Measurements from ENCODE around the gene HORMAD2.
"Not testable (repeated sequence)": the region's sequence is repeated elsewhere in the genome, so short reads cannot be mapped to it uniquely, and the experiment has no call there.

The HORMAD2 gene

DNA sequence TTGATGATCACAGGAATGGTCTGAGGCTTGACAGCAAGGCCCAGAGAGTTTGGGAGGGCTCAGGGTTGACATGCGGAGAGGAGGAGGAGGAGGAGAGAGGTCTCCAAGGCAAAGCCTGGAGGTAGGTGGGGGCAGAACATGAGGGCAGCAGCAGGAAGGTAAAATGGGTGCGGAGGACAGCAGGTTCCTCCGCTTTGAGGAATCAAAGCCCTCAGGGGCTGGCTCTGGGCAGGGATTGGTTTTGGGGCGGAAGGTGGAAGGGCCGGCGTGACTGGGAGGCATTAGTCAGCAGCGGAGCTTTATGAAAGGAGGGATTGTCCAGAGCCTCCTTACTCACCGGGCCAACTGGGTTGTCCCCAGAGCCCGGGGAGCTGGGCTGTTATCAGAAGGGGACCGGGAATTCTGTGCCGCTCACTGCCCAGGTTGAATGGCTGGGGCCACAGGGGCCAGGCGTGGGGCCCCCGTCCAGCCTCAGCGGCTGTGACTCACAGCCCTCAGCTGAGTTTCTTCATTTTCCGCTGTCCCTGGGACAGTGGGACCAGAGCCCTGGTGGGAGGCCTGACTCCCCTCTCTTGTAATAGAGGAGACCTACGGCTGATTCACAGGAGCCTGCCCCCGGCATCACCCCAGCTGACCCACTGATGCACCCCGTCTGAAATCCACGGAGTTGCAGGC is 130.1 kb downstream of the HORMAD2 start:
- DNase-seq (ENCODE audit: low read depth), result peak; percentile 58

DNA sequence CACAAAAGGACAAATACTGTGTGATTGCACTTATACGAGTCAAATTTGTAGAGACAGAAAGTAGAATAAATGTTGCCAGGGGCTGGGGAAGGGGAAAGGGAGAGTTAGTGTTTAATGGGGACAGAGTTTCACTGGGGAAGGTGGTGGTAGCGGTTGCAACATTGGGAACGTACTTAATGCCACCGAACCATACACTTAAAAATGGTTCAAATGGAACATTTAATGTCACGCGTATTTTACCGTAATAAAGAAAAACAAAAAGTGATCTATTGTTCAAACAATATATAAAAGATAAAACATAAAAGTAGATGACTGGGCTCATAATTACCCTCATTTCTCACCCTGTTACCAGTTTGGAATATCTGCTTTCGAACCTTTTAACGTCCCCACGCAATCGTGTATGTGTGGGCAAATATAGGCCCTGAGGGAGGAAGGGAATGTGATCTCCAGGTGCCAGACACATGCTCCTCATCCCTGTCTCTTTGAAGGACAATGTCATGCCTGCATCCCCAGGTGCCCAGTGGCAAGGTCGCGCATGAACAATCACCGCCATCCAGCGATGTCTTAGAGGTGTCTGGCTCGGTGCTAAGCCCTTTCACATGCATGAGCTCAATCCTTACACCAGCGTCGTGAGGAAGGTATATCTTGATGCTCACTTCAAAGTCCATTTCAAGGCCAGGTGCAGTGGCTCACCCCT is 131.0 kb downstream of the HORMAD2 start:
- DNase-seq (ENCODE audit: low read depth), result no peak

DNA sequence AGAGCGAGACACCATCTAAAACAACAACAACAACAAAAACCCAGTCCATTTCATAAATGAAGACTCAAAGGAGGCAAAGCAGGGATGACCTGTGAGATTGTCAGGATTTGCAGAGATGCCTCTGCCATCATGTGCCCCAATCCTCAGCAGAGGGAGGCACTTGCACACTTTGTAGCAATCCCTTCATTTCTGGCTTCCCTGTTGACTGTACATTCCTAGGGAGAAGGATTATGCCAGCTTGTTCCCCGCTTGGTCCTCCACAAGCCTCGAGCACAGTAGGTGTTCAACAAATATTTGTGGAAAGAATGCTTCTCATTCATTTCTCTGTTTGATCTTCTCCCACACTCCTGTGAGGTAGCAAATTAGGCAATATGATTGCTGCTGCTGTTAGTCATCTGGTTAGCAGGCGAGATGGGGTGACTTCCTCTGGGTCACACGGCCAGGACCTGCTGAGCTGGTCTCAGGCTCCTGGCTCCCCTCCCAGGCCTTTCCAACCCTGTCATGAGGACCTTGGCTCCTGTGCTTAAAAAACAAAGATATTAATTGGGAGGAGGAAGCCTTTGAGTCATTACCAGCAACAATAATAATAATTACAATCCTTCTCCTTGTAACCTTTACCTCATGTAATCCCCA is 132.2 kb downstream of the HORMAD2 start:
- DNase-seq (ENCODE audit: low read depth), result peak; percentile 84

DNA sequence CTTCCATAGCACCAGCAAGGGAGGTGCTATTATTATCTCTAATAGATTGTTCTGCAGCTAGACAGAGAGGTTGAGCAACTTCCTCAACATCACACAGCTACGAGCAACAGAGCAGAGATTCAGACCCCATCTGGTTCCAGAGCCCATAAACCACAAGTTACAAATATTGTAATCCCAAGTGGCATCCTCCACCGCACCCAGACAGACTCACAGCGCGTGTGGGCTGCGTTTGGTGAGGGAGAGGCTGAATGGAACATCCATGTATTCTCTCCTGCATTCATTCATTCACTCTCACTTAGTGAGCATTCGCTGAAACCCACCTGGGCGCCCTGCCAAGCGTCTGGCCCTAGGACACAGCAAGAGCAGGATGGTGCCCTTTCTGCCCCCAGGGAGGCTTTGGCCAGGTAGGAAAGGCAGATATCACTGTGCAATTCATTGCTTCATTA is 132.8 kb downstream of the HORMAD2 start:
- peak; percentile 50 for DNase-seq (ENCODE audit: low read depth)

GRCh38 chr22:30214703-30215407 is 134.6 kb downstream of the HORMAD2 start:
- no peak for DNase-seq (ENCODE audit: low read depth)

DNA sequence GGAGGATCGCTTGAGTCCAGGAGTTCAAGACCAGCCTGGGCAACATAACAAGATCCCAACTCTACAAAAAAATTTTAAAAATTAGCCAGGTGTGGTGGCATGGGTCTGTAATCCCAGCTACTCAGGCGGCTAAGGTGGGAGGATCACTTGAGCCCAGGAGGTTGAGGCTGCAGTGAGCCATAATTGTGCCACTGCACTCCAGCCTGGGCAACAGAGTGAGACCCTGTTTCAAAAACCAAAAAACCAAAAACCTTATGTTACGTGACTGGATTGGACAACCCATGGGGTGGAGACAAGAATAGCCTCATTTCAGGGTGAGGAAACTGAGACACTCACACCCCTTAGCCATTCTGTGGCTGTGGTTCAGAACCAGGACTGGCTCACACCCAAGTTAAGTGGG is 136.0 kb downstream of the HORMAD2 start:
- not testable (repeated sequence) for DNase-seq (ENCODE audit: low read depth)

DNA sequence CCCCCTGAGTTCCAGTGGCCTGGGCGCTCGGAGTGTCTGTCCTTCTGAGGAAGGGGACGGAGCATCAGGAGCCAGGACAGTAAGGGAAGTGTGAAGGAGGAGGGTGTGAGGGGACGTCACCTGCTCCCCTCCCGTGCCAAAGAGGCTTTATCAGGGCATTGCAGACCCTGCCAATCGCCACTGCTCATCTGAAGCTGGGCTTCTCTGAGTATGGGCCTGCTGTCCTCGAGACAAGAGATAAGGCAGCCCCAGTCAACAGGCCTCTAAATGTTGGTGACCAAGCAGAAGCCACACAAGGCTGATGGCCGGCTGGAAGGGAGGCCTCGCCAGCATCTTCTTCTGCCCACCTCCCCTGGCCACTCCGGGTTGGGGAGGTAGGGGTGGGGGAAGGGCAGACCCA is 136.4 kb downstream of the HORMAD2 start:
- DNase-seq (ENCODE audit: low read depth), result no peak

- no peak for DNase-seq (ENCODE audit: low read depth)
Observed at GRCh38 chr22:30217698-30218560, 137.7 kb downstream of the HORMAD2 start.

DNA sequence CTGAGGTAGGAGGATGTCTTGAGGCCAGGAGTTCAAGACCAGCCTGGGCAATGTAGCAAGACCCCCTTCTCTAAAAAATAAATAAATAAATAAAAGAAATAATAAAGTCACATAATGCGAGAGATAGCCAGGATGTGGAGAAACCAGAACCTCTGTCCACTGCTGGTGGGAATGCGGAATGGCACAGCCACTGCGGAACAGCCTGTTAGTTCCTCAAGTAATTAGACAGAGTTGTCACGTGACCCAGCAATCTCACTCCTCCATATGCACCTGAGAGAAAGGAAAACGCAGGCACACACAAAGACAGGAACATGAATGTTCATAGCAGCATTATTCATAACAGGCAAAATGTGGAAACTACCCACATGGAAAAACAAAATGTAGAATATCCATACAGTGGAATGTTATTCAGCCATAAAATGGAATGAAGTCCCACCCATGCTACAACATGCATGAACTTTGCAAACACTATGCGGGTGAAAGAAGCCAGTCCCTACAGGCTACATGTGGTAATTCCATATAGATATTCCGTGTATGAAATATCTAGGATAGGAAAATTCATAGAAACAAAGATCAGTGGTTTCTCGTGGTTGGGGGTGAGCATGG is 138.9 kb downstream of the HORMAD2 start:
- no peak for DNase-seq (ENCODE audit: low read depth)

- no peak for DNase-seq (ENCODE audit: low read depth)
Observed at GRCh38 chr22:30219668-30220278, 139.5 kb downstream of the HORMAD2 start.

DNA sequence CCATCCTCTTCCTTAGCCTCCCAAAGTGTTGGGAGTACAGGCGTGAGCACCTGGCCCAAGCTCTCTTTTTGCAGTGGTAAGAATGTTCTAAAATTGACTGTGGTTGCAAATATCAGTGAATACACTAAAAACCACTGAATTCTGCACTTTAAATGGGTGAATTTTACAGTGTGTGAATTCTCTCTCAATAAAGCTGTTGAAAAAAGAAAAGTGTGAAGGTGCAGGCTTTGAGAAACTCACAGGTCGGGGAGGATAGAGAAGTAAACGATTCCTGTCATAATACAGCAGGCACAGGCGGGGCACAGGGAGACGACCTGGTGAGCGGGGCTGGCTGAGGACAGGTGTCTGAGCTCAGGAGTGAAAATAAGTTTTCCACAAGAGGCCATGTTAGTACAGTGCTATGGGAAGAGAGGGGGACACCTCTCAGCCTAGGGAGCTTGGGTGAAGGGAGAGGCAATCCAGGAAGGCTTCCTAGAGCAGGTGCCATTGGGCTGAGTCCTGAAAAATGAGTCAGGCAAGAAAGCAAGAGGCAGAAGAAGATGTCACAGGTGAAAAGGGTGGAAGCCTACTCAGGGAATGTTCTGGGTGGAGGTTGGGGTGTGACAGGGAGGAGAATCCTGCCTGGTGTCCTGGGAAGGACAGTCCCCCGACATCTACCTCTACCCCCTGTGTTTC is 140.2 kb downstream of the HORMAD2 start:
- DNase-seq (ENCODE audit: low read depth), result no peak

DNA sequence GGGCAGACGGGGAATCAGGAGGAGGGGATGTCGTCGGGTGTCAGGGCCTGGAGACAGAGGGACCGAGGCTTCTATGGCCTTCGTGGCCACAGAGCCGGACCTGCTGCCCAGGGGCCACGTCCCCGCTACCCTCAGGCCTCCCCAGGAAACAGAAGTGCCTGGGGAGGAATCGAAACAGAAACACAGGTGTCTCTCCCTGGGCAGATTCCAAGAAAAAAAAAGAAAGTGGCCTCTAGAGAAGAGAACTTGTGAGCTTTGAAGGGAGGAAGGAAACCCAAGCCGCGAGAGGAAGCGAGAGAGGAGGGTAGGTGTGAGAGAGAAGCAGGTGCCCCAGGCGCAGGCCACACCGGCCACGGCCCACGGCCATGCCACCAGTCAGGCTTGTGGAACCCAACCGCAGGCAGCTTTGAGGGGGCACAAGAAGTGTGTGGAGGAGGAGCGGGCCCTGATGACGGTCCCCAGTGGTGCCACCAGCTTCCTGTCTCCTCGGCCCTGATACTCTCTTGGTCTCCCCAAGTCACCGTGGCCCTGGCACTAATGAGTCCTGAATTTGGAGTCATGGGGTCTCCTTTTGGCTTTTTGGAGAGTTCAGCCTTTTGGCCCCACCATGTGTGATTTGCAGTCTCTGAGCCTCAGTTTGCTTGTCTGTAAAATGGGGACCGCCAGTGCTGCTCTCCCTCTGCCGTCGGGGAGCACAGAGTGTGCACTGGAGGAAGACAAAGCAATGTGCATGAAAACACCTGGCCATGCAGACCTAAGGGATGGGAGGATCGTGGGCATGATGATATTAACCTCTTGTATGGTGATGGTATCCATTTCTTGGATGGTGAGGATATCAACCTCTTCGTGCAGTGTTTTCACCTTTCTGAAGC is 141.1 kb downstream of the HORMAD2 start:
- DNase-seq (ENCODE audit: low read depth), result no peak

DNA sequence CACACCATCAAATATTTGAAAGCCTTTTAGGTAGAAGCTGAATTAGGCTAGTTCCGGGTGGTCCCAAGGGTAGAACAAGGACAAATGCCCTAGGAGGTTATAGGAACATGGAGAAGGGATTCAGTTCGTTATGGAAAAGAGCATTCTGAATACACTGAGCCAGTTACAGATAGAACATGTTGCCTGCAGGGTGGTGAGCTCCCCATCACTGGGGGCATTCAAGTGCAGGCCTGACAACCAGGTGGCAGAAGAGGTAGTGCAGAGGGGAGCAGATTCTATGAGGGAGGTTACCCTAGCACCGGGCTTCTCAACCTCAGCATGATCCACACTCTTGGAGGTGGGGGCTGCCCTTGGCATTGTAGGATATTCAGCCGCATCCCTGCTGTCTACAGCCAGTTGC is 142.1 kb downstream of the HORMAD2 start:
- no peak for DNase-seq (ENCODE audit: low read depth)

DNA sequence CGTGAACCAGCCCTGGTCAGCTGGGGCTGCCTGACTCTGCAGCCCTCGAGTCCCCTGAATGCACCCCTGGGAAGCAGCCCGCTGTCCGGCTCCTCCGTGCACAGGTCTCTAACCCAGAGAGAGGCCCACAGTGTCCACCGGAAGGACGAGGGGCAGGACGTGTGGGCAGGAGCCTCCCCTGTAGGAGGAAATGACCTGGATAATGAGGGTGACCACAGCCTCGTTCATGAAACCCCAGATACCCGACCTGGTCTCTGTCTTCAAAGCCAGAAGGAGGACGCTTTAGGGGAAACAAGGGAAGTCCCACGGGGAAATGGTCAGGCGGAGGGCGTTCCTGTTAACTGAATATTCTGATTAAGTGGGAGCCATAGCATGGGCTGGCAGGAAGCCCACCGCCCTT is 143.0 kb downstream of the HORMAD2 start:
- no peak for DNase-seq (ENCODE audit: low read depth)

DNA sequence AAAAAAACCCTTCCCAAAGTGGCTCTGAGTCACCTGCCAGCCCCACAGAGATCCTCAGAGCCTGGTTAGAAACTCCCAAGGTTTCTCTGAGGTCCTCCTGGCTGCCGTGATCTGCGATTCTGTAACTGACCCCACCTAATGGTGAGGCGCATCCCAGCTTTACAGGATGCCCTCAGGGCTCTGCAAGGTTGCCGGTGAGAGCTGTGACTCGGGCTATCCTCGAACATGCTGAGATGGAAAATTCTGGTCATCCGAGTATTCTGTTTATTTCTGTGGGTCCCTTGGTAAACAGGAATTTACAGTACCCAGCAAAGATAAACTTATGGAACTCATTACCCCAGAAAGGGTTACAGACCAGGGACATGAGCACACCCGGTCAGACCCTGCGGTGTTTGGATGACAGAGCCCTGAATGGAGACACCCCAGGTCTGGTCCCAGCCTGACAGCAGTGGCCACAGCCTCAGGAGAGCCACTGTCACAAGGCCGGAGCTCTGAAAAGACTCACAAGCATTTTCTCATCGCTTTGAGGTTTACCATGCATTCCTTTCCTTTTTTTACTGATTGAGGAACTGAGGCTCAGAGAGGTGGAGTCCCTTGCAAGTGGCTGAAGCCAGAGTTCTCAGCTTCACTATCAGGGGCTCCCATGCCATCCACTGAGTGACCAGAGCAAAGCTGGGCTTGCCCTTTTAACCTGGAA is 144.0 kb downstream of the HORMAD2 start:
- no peak for DNase-seq (ENCODE audit: low read depth)

DNA sequence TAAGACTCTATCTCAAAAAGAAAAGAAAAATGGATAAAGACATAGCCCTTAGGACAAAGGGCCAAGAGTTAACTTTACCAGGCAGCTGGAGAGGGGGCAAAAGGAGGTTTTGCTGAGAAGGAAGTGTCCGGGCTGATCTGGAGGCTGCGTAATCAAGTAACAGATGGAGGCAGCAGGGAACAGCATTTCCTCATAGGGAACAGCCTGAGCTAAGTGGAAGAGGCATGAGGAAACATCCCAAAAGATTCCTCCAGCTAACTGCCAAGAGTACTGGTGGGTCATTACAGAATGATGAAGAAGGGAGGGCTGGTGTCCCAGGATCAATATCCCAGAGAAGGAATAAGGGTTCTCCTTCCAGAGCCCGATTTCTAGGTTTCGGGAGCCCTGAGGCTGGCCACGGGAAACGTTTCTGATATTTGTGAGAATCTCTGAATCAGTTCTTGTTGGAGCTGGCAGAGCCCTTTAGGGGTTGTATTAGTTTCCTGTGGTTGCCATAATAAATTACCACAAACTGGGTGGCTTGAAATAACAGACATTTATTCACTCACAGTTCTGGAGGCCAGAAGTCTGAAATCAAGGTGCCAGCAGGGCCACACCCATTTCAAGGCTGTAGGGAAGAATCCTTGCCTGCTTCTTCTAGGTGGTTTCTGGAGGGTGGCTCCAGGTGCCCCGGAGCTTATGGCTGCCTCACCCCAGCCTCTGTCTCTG is 145.1 kb downstream of the HORMAD2 start:
- DNase-seq (ENCODE audit: low read depth), result no peak

GRCh38 chr22:30226192-30226832 is 146.0 kb downstream of the HORMAD2 start:
- DNase-seq (ENCODE audit: low read depth), result no peak

Measured in non-pigmented ciliary epithelial cell (primary cell).